Left lung (tissue), 10 donors: Measurements from ENCODE around the gene COL5A1. TPM values are rescaled to one million over a fixed set of nuclear protein-coding genes. Genes with fewer than 3 reads are reported as not detected.

Experiments used
- ATAC-seq: fragments of 200-7000 bp; cut with Tn5 transposase; one replicate; pipeline ENCODE4 v1.9.1; 2020; ENCODE audit warnings: moderate library complexity
- DNase-seq, 4 donors: peaks; one replicate each; pipeline ENCODE4 v3.0.0-alpha.2; 2013 to 2020
- H3K27ac ChIP-seq, 2 donors: fragments of 200-600 bp; sonication (generic) in 1 of 2; one replicate each; pipeline versions ENCODE4 v1.5.0 to v1.8.0; 2020 to 2021
- H3K27me3 ChIP-seq, 2 donors: fragments of 200-600 bp; sonication (generic) in 1 of 2; one replicate each; pipeline versions ENCODE4 v1.5.0 to v1.8.0; 2020 to 2021
- H3K36me3 ChIP-seq, 2 donors: fragments of 200-600 bp; sonication (generic) in 1 of 2; one replicate each; pipeline versions ENCODE4 v1.5.0 to v1.8.0; 2020 to 2021
- H3K4me1 ChIP-seq, 2 donors: fragments of 200-600 bp; one replicate each; pipeline ENCODE4 v1.8.0; 2021
- H3K4me3 ChIP-seq, 2 donors: fragments of 200-600 bp; sonication (generic) in 1 of 2; one replicate each; pipeline versions ENCODE4 v1.5.0 to v1.8.0; 2020 to 2021; ENCODE audit warnings: mild to moderate bottlenecking in 1 of 2
- H3K9me3 ChIP-seq, 2 donors: fragments of 200-600 bp; sonication (generic) in 1 of 2; one replicate each; pipeline versions ENCODE4 v1.5.0 to v1.8.0; 2020 to 2021
- CTCF ChIP-seq, 2 donors: fragments of 200-600 bp; sonication (generic) in 1 of 2; IDR thresholded peaks; one replicate each; pipeline versions ENCODE4 v1.5.0 to v1.8.0; 2021; ENCODE audit warnings: antibody characterized with exemption in 2 of 2
- intact Hi-C, 2 donors: fragments of 100-400 bp; cut with DNase I; formaldehyde crosslinking; loops; one replicate each; pipeline versions ENCODE4 v1.11.2 to v1.14.2; 2022
- polyA plus RNA-seq, 6 donors: library from polyadenylated mRNA; unstranded; fragments of 120-200 nt; gene quantifications; one replicate each; pipeline ENCODE4 v1.2.1, GENCODE V29; 2013; ENCODE audit not compliant: insufficient read length in 6 of 6
- total RNA-seq, 2 donors: library from RNA; stranded (reverse); fragmentation: NEBNext Ultra II Directional; extraction: Animal tissue kit (Norgen Biotek cat#: 25700); gene quantifications; one replicate each; pipeline ENCODE4 v1.2.1, GENCODE V29; 2021
- donor health status: DM: no; HTN: yes; CAD: no.
- donor health status: DM: no; HTN: no; CAD: no.

Gene COL5A1
- total and polyA plus RNA-seq, 8 donors = 168 to 357 (median 213) TPM

GRCh38 chr9:134884492-134884891, 242.9 kb downstream of the COL5A1 start:
- no peak for DNase-seq
- H3K27ac ChIP-seq = no peak overlapping the region
- no peak for ATAC-seq

GRCh38 chr9:134885001-134885678, 243.5 kb downstream of the COL5A1 start:
- Histone ChIP-seq H3K36me3 (no peaks in the 10 kb centered on the region), H3K27ac (no peak overlapping the region), H3K27me3 (peaks cover 0 to 36% of the 10 kb centered on the region in 2 donors), H3K4me3 (no peak overlapping the region), H3K4me1 (no peaks in the 10 kb centered on the region), H3K9me3 (no peaks in the 10 kb centered on the region)
- TF ChIP-seq CTCF (IDR thresholded peaks at IDR 0.05) = no peak
- ATAC-seq (no peak), DNase-seq (no peak)
- intact Hi-C loops = no loop called here

More at GRCh38 chr9:134884492-134884891, 242.9 kb downstream of the COL5A1 start:
- intact Hi-C loops = no loop called here
- no peak for TF ChIP-seq CTCF (IDR thresholded peaks at IDR 0.05)
- peaks cover 0 to 36% of the 10 kb centered on the region in 2 donors for H3K27me3 ChIP-seq
- H3K9me3 ChIP-seq = no peaks in the 10 kb centered on the region
- H3K4me3 ChIP-seq = no peak overlapping the region
- H3K36me3 ChIP-seq = no peaks in the 10 kb centered on the region
- no peaks in the 10 kb centered on the region for H3K4me1 ChIP-seq

GRCh38 chr9:134885679-134886412, 244.2 kb downstream of the COL5A1 start:
- no peaks in the 10 kb centered on the region for H3K36me3 ChIP-seq
- ATAC-seq = no peak
- H3K4me3 ChIP-seq = no peak overlapping the region
- H3K27ac ChIP-seq = no peak overlapping the region
- TF ChIP-seq CTCF (IDR thresholded peaks at IDR 0.05) = no peak
- intact Hi-C loops = no loop called here
- peaks cover 0 to 32% of the 10 kb centered on the region in 2 donors for H3K27me3 ChIP-seq
- H3K4me1 ChIP-seq = no peaks in the 10 kb centered on the region
- DNase-seq = peak in 1 of 4 donors; percentile 55
- no peaks in the 10 kb centered on the region for H3K9me3 ChIP-seq

- H3K27me3 ChIP-seq = peaks cover 0 to 27% of the 10 kb centered on the region in 2 donors
- H3K4me3 ChIP-seq = no peak overlapping the region
- no peak for TF ChIP-seq CTCF (IDR thresholded peaks at IDR 0.05)
- peaks cover 0 to 4% of the 10 kb centered on the region in 2 donors for H3K4me1 ChIP-seq
- ATAC-seq (no peak), DNase-seq (peak in 1 of 4 donors; percentile 53)
- intact Hi-C loops = no loop called here
- no peak overlapping the region for H3K27ac ChIP-seq
- no peaks in the 10 kb centered on the region for H3K36me3 ChIP-seq
- H3K9me3 ChIP-seq = no peaks in the 10 kb centered on the region
Measured at GRCh38 chr9:134886413-134886913, 244.9 kb downstream of the COL5A1 start.

GRCh38 chr9:134887219-134887618, 245.6 kb downstream of the COL5A1 start:
- H3K27me3 ChIP-seq = peaks cover 0 to 23% of the 10 kb centered on the region in 2 donors
- no peak for TF ChIP-seq CTCF (IDR thresholded peaks at IDR 0.05)
- ATAC-seq (no peak), DNase-seq (no peak)
- H3K27ac ChIP-seq = no peak overlapping the region
- H3K36me3 ChIP-seq = no peaks in the 10 kb centered on the region
- peaks cover 0 to 7% of the 10 kb centered on the region in 2 donors for H3K4me1 ChIP-seq
- no peaks in the 10 kb centered on the region for H3K9me3 ChIP-seq
- intact Hi-C loops = no loop called here
- H3K4me3 ChIP-seq = no peak overlapping the region
